Parietal lobe (tissue), 1 donor: ENCODE data around the gene MS4A12. TPM values are rescaled to one million over a fixed set of nuclear protein-coding genes. Genes with fewer than 3 reads are reported as not detected.

Experiments used
- total RNA-seq: library from RNA; depleted of rRNA; stranded (reverse); fragments of >200 nt; gene quantifications from one replicate; pipeline ENCODE4 v1.2.3, GENCODE V29; 2014

Gene MS4A12, protein sequence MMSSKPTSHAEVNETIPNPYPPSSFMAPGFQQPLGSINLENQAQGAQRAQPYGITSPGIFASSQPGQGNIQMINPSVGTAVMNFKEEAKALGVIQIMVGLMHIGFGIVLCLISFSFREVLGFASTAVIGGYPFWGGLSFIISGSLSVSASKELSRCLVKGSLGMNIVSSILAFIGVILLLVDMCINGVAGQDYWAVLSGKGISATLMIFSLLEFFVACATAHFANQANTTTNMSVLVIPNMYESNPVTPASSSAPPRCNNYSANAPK
- not detected for total RNA-seq

DNA sequence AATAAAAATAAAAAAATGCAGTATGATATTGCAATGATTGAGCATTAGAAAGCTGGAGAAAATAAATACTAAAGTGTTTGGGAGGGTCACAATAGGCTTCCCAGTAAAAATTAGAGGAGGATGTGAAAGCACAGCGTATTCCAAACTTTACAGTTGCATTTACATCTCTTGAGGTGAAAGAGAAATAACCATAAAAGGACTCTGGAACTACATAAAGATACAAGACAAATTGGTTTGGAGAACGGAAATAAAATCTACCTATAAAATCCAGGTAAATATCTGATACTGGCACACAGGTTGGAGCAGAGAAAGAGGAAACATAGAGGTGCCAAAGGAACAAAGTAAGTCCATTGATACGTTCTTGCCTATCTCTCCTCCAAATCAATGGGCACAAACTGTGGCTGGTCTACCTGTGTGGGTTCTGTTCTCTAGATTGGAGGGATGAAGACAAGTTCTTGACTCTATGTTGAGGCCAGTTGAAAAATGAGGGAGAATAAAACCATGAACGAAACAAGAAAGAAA lies at the start of gene MS4A12:
Gene MS4A12 (plus strand): TSS at position 291 of the 522 bp plus-strand sequence. CDS start 4,541 bp downstream, outside the sequence.

DNA sequence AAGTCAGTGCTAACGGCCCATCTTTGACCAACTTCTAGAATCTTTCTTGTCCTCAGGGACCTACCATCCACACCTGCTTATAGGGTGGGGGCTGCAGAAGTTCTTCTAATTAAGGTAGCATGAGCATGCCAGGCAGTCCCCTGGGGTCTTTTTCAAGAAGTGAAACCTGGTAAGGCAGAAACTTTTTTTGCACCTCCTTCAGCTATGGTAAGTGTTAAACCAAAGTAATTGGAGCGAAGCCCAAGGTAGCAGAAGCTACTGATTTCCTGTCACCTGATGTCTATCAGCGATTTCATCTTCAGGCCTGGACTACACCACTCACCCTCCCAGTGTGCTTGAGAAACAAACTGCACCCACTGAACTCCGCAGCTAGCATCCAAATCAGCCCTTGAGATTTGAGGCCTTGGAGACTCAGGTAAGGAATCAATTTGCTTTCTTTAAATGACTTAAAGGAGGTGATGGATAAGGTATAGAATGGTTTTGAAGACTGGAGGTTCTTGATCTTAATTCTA lies 37.0 kb upstream of the MS4A12 start, which contains the start of gene MS4A1:
Gene MS4A1 (plus strand): TSS at position 317 of the 512 bp plus-strand sequence. CDS start 6,528 bp downstream, outside the sequence.

GRCh38 chr11:60515144-60515855 lies 22.7 kb downstream of the MS4A12 start, which contains the start of gene MS4A13:
MS4A13 (plus strand) TSS chr11:60515392; CDS start chr11:60518084, 2,692 bp downstream.

Other genes starting within 250 kb of the MS4A12 start
- not detected for gene MS4A4E, start 249.6 kb upstream of the MS4A12 start, total RNA-seq
- gene MS4A4A, start 212.1 kb upstream of the MS4A12 start, total RNA-seq = not detected
- not detected for gene MS4A6E, start 165.5 kb upstream of the MS4A12 start, total RNA-seq
- 1.9 TPM for gene MS4A7, start 114.2 kb upstream of the MS4A12 start, total RNA-seq
- not detected for gene MS4A14, start 96.3 kb upstream of the MS4A12 start, total RNA-seq
- not detected for gene MS4A5, start 63.2 kb upstream of the MS4A12 start, total RNA-seq
- not detected for gene MS4A1, start 36.9 kb upstream of the MS4A12 start, total RNA-seq
- not detected for gene MS4A13, start 22.6 kb downstream of the MS4A12 start, total RNA-seq
- gene MS4A8, start 206.8 kb downstream of the MS4A12 start, total RNA-seq = not detected
- not detected for gene MS4A18, start 231.9 kb downstream of the MS4A12 start, total RNA-seq